SK-N-SH (cell line): ENCODE data around the gene CR1. TPM values are rescaled to one million over a fixed set of nuclear protein-coding genes. Genes with fewer than 3 reads are reported as not detected.
"Not testable (repeated sequence)": the region's sequence is repeated elsewhere in the genome, so short reads cannot be mapped to it uniquely, and the experiment has no call there.

ENCODE experiments used
- CTCF ChIA-PET: fragments of 300-600, 350-600 bp; formaldehyde crosslinking; extraction: SDS; loops from one replicate; lab custom pipeline; 2021; lab: Yijun Ruan, JAX
- POLR2A ChIA-PET: fragments of 350-600 bp; sonication (Branson Sonifier 250); formaldehyde crosslinking; extraction: SDS; loops from one replicate; lab custom pipeline; 2020; ENCODE audit warnings: antibody characterized with exemption, inconsistent platforms; lab: Yijun Ruan, JAX
- DNase-seq: peaks from one replicate; pipeline ENCODE4 v3.0.0; 2012
- H2AFZ ChIP-seq: fragments of 200-600 bp; sonication (generic); 2 replicates; pipeline ENCODE4 v1.8.1; 2016; ENCODE audit warnings: antibody characterized with exemption, mild to moderate bottlenecking, low read depth
- H3F3A ChIP-seq: fragments of 200-600 bp; sonication (generic); replicated peaks from 2 replicates; pipeline ENCODE3; 2016; ENCODE audit warnings: antibody characterized with exemption, mild to moderate bottlenecking; ENCODE audit not compliant: insufficient read depth
- H3K27ac ChIP-seq, 2 experiments: fragments of 200-500 bp in 1 of 2; fragments of 200-600 bp in 1 of 2; sonication (Bioruptor generic) in 1 of 2; sonication (generic), shearing (Covaris generic) in 1 of 2; 2 replicates each; pipeline versions ENCODE4 v1.5.1 to v1.6.1; 2014 to 2016; ENCODE audit warnings: low read depth in 2 of 2, inconsistent platforms in 1 of 2, low read length in 1 of 2, mild to moderate bottlenecking in 1 of 2, mixed read lengths in 1 of 2
- H3K27me3 ChIP-seq: fragments of 200-600 bp; sonication (generic), shearing (Covaris generic); 2 replicates; pipeline ENCODE4 v1.6.1; 2016; ENCODE audit warnings: mixed run types; ENCODE audit not compliant: insufficient read depth
- H3K36me3 ChIP-seq, 2 experiments: fragments of 200-500 bp in 1 of 2; fragments of 200-600 bp in 1 of 2; sonication (Bioruptor generic) in 1 of 2; sonication (generic) in 1 of 2; replicated peaks in 1 of 2; 2 replicates each; pipeline versions ENCODE3 to v1.5.1; 2014 to 2016; ENCODE audit warnings: low read length in 1 of 2, mild to moderate bottlenecking in 1 of 2; ENCODE audit not compliant: insufficient read depth in 2 of 2, control insufficient read depth in 1 of 2
- H3K4me1 ChIP-seq, 2 experiments: fragments of 200-500 bp in 1 of 2; fragments of 200-600 bp in 1 of 2; sonication (Bioruptor generic) in 1 of 2; sonication (generic), shearing (Covaris generic) in 1 of 2; 2 replicates each; pipeline versions ENCODE4 v1.5.1 to v1.6.1; 2014 to 2016; ENCODE audit warnings: low read depth in 1 of 2, low read length in 1 of 2, mixed run types in 1 of 2; ENCODE audit not compliant: insufficient read depth in 2 of 2, control insufficient read depth in 1 of 2
- H3K4me2 ChIP-seq: fragments of 200-600 bp; sonication (generic), shearing (Covaris generic); 2 replicates; pipeline ENCODE4 v1.6.1; 2017; ENCODE audit warnings: mixed run types
- H3K4me3 ChIP-seq, 2 experiments: fragments of 200-500 bp in 1 of 2; fragments of 200-600 bp in 1 of 2; sonication (Bioruptor generic) in 1 of 2; sonication (generic), shearing (Covaris generic) in 1 of 2; 2 replicates each; pipeline versions ENCODE4 v1.5.1 to v1.8.1; 2014 to 2016; ENCODE audit warnings: low read depth in 2 of 2, inconsistent platforms in 1 of 2, low read length in 1 of 2, mild to moderate bottlenecking in 1 of 2, mixed read lengths in 1 of 2, moderate library complexity in 1 of 2
- H3K79me2 ChIP-seq: fragments of 200-600 bp; sonication (generic); 2 replicates; pipeline ENCODE4 v1.8.1; 2017; ENCODE audit warnings: mild to moderate bottlenecking; ENCODE audit not compliant: insufficient read depth
- H3K9ac ChIP-seq: fragments of 200-600 bp; sonication (generic); 2 replicates; pipeline ENCODE4 v1.6.1; 2017; ENCODE audit warnings: mixed run types
- H3K9me2 ChIP-seq: fragments of 200-600 bp; sonication (generic); 2 replicates; pipeline ENCODE4 v1.6.1; 2017; ENCODE audit warnings: mixed run types
- H3K9me3 ChIP-seq: fragments of 200-600 bp; sonication (generic); 2 replicates; pipeline ENCODE4 v1.6.1; 2017; ENCODE audit warnings: mixed run types, mild to moderate bottlenecking, moderate library complexity
- H4K20me1 ChIP-seq: fragments of 200-600 bp; sonication (generic); 2 replicates; pipeline ENCODE4 v1.6.1; 2017; ENCODE audit warnings: mild to moderate bottlenecking, mixed run types; ENCODE audit not compliant: insufficient read depth
- GABPA ChIP-seq: IDR thresholded peaks from 2 replicates; pipeline ENCODE4 v1.4.0; 2012; ENCODE audit warnings: low read depth, mild to moderate bottlenecking
- GATA2 ChIP-seq: sonication (generic); formaldehyde crosslinking; IDR thresholded peaks from 2 replicates; pipeline ENCODE4 v1.5.0; 2020; ENCODE audit warnings: mild to moderate bottlenecking, missing genetic modification reagents
- IRF3 ChIP-seq: fragments of 150-350 bp; IDR thresholded peaks from 2 replicates; pipeline ENCODE4 v1.6.1; 2016; ENCODE audit warnings: mild to moderate bottlenecking, low read depth, low read length
- MAX ChIP-seq: IDR thresholded peaks from 2 replicates; pipeline ENCODE4 v1.4.0; 2012; ENCODE audit warnings: low read depth
- RAD21 ChIP-seq: IDR thresholded peaks from 2 replicates; pipeline ENCODE4 v1.6.1; 2012; ENCODE audit warnings: mild to moderate bottlenecking, low read length
- SIN3A ChIP-seq: IDR thresholded peaks from 2 replicates; pipeline ENCODE4 v1.6.1; 2012; ENCODE audit warnings: low read depth, mild to moderate bottlenecking, low read length, moderate library complexity, borderline replicate concordance
- TCF12 ChIP-seq: IDR thresholded peaks from 2 replicates; pipeline ENCODE4 v1.4.0; 2012
- TEAD4 ChIP-seq: IDR thresholded peaks from 2 replicates; pipeline ENCODE4 v1.4.0; 2012; ENCODE audit warnings: mild to moderate bottlenecking, borderline replicate concordance; ENCODE audit not compliant: insufficient read depth
- USF2 ChIP-seq: fragments of 150-350 bp; IDR thresholded peaks from 2 replicates; pipeline ENCODE4 v1.6.1; 2017; ENCODE audit warnings: antibody characterized with exemption, low read length, low read depth, borderline replicate concordance
- YY1 ChIP-seq: IDR thresholded peaks from 2 replicates; pipeline ENCODE4 v1.4.0; 2012; ENCODE audit warnings: low read depth, mild to moderate bottlenecking
- ZBTB33 ChIP-seq: IDR thresholded peaks from 2 replicates; pipeline ENCODE4 v1.4.0; 2012; ENCODE audit warnings: low read depth, borderline replicate concordance
- WGBS: methylation state at CpG from one replicate; pipeline ENCODE4 v1.1.6; 2017; ENCODE audit warnings: low lambda C conversion rate; 5-methylcytosine and 5-hydroxymethylcytosine counted together
- polyA plus RNA-seq, 3 experiments: library from polyadenylated mRNA; depleted of rRNA; stranded (reverse); fragments of >200 nt; gene quantifications; 2 replicates each; pipeline ENCODE4 v1.2.3, GENCODE V29; 2012

The CR1 gene
- polyA plus RNA-seq, 1 of the 3 experiments (the other 2 are of a cell fraction) = not detected

DNA sequence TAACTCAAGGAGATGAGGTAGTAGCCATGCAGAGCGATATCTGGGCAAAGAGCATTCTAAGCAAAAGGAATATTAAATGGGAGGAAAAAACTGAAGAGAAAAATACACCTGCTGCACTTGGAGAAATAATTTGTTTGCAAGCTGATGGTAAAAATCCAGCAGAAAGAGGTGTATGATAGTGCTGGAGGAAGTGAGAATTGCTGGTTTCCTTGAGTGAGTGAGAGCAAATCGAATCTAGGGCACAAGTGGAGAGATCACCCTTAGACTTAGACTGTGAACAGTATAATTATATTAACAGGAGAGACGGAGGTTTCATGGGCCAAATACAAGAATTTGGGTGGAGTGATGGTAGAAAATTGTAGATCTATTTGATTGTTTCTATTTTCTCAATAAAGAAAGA, 2.7 kb upstream of the CR1 start:
- Histone ChIP-seq H3F3A (no peaks in the 10 kb centered on the region), H3K9ac (no peak overlapping the region), H3K4me1 (no peaks in the 10 kb centered on the region), H3K4me2 (no peak overlapping the region), H4K20me1 (no peaks in the 10 kb centered on the region; the same call in 1 of the 2 replicates), H3K4me3 (no peak overlapping the region), H3K27ac (no peak overlapping the region), H3K79me2 (no peaks in the 10 kb centered on the region), H3K9me3 (no peaks in the 10 kb centered on the region), H2AFZ (no peak overlapping the region), H3K27me3 (peaks cover 38% of the 10 kb centered on the region), H3K36me3 (no peaks in the 10 kb centered on the region), H3K9me2 (no peaks in the 10 kb centered on the region)
- ChIA-PET POLR2A (no interaction called here), CTCF (no interaction called here)
- TF ChIP-seq TEAD4 (no peak), GABPA (no peak), SIN3A (no peak), YY1 (no peak), IRF3 (no peak), GATA2 (no peak), USF2 (no peak), TCF12 (no peak), MAX (no peak)
- 0% methylated on average over 3 of the region's 3 CpGs for WGBS
- no peak for DNase-seq

DNA sequence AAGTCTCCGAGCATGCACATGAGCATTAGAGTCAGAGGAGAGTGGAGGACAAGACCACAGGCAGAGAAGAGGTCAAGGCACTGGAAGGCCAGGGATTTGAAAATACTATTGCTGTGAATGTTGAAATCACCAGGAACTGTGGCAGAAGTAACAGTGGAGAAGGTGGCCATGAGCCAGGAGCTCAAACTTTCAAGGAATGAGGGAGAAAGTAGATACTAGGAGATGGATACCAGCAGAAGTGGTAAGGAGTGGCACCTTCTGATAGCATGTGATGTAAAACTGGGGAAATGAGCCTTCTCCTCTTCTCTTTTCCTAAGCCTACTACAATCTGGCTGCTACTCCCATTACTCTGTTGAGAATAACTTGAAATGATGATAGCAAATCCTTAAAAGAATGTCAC, 1.8 kb upstream of the CR1 start:
- H3K4me2 ChIP-seq = no peak overlapping the region
- no peaks in the 10 kb centered on the region for H3K36me3 ChIP-seq
- TF ChIP-seq ZBTB33 (no peak), MAX (no peak), RAD21 (no peak)
- WGBS = 6% methylated on average over 1 of the region's 1 CpG
- no peak for DNase-seq
- H3K9me2 ChIP-seq = no peaks in the 10 kb centered on the region
- H3F3A ChIP-seq = no peaks in the 10 kb centered on the region
- ChIA-PET POLR2A (no interaction called here), CTCF (no interaction called here)
- no peaks in the 10 kb centered on the region for H3K4me1 ChIP-seq
- no peak overlapping the region for H3K4me3 ChIP-seq
- H2AFZ ChIP-seq = no peak overlapping the region
- H3K9ac ChIP-seq = no peak overlapping the region
- H3K27me3 ChIP-seq = peaks cover 37% of the 10 kb centered on the region
- no peaks in the 10 kb centered on the region; the same call in 1 of the 2 replicates for H4K20me1 ChIP-seq
- H3K79me2 ChIP-seq = no peaks in the 10 kb centered on the region
- no peak overlapping the region for H3K27ac ChIP-seq
- H3K9me3 ChIP-seq = no peaks in the 10 kb centered on the region

GRCh38 chr1:207495281-207495680, 676 bp upstream of the CR1 start:
- CTCF ChIA-PET, POLR2A ChIA-PET: not testable (repeated sequence)

More at GRCh38 chr1:207495281-207495680, 676 bp upstream of the CR1 start:
- not testable (repeated sequence) for H3K4me1 ChIP-seq, H3K4me3 ChIP-seq, H3K4me2 ChIP-seq, H4K20me1 ChIP-seq, H3K9ac ChIP-seq, H3K79me2 ChIP-seq, H3K9me2 ChIP-seq, H3F3A ChIP-seq, H3K36me3 ChIP-seq, H2AFZ ChIP-seq, H3K27ac ChIP-seq, H3K9me3 ChIP-seq, DNase-seq
- WGBS = 31% methylated on average over 8 of the region's 8 CpGs
- H3K27me3 ChIP-seq = peaks cover 37% of the 10 kb centered on the region
